Smooth muscle cell (in vitro differentiated cells): ENCODE measurements around the gene RPS4Y2. TPM values are rescaled to one million over a fixed set of nuclear protein-coding genes. Genes with fewer than 3 reads are reported as not detected.

Experiments used
- DNase-seq: peaks from one replicate; lab custom pipeline; 2025; ENCODE audit not compliant: unreplicated experiment; lab: John Stamatoyannopoulos, UW
- H2AFZ ChIP-seq: fragments of 200-600 bp; sonication (generic); 2 replicates; pipeline ENCODE4 v1.6.0; 2016; ENCODE audit warnings: antibody characterized with exemption, low read depth, mild to moderate bottlenecking
- H3F3A ChIP-seq: fragments of 200-600 bp; sonication (generic); 2 replicates; pipeline ENCODE4 v1.6.0; 2017; ENCODE audit warnings: antibody characterized with exemption, low read depth
- H3K27ac ChIP-seq: fragments of 200-600 bp; sonication (generic); 2 replicates; pipeline ENCODE4 v1.5.1; 2016; ENCODE audit warnings: low read depth, mild to moderate bottlenecking
- H3K27me3 ChIP-seq: fragments of 200-600 bp; sonication (generic); 2 replicates; pipeline ENCODE4 v1.6.1; 2016; ENCODE audit warnings: low read depth, mild to moderate bottlenecking
- H3K36me3 ChIP-seq: fragments of 200-600 bp; sonication (generic); 2 replicates; pipeline ENCODE4 v1.5.1; 2016; ENCODE audit warnings: low read depth
- H3K4me1 ChIP-seq: fragments of 200-600 bp; sonication (generic); 2 replicates; pipeline ENCODE4 v1.5.1; 2016; ENCODE audit warnings: low read depth
- H3K4me2 ChIP-seq: fragments of 200-600 bp; sonication (generic); 2 replicates; pipeline ENCODE4 v1.6.0; 2016; ENCODE audit warnings: mild to moderate bottlenecking
- H3K4me3 ChIP-seq: fragments of 200-600 bp; sonication (generic); 2 replicates; pipeline ENCODE4 v1.5.1; 2016; ENCODE audit warnings: mild to moderate bottlenecking
- H3K79me2 ChIP-seq: fragments of 200-600 bp; sonication (generic); 2 replicates; pipeline ENCODE4 v1.6.0; 2016; ENCODE audit warnings: low read depth, mild to moderate bottlenecking
- H3K9ac ChIP-seq: fragments of 200-600 bp; sonication (generic); 2 replicates; pipeline ENCODE4 v1.6.0; 2016; ENCODE audit warnings: low read depth
- H3K9me3 ChIP-seq: fragments of 200-600 bp; sonication (generic); replicated peaks from 2 replicates; pipeline ENCODE4 v1.5.1; 2016; ENCODE audit warnings: low read depth
- H4K20me1 ChIP-seq: fragments of 200-600 bp; sonication (generic); 2 replicates; pipeline ENCODE4 v1.6.0; 2016; ENCODE audit warnings: low read depth
- WGBS: methylation state at CpG from one replicate; pipeline ENCODE4 v1.1.7; 2016; ENCODE audit warnings: low lambda C conversion rate; 5-methylcytosine and 5-hydroxymethylcytosine counted together
- polyA plus RNA-seq: library from polyadenylated mRNA; unstranded; fragments of >200 nt; fragmentation: Nextera tagmentation; extraction: Ambion mirVana; gene quantifications from 2 replicates; pipeline ENCODE4 v1.2.1, GENCODE V29; 2016
- total RNA-seq: library from RNA; depleted of rRNA; stranded (reverse); fragments of >200 nt; gene quantifications from 2 replicates; pipeline ENCODE4 v1.2.3, GENCODE V29; 2014
- TF ChIP-seq, protein P1 (sequence below): fragments of 200-600 bp; sonication (generic); IDR thresholded peaks from 2 replicates; pipeline ENCODE4 v1.5.1; 2017; ENCODE audit warnings: borderline replicate concordance, mild to moderate bottlenecking, antibody characterized with exemption; ENCODE audit not compliant: insufficient read depth, poor library complexity, severe bottlenecking

The RPS4Y2 gene
- total and polyA plus RNA-seq, 2 experiments from 2014 or later: not detected

DNA sequence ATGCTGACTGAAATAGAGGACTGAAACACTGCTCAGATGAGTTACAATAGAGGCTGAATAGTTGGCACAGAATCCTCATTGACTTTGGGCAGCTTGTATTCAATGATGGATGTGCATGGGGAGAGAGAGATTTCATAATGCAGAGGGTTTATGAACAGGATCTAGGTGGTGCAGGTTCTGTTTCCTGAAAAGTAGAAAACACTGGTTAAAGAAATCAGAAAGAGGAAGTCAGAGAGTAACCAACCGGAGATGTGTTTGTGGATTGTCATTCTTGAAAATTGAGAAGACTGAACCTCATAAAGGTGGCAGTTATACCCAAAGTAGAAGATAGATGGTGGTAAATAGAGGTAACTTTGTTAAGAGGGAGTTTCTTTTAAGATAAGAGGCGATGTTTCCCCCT lies 8.0 kb downstream of the RPS4Y2 start:
- Histone ChIP-seq H3K4me3 (no peak overlapping the region), H3K27me3 (no peaks in the 10 kb centered on the region), H3K9ac (no peak overlapping the region), H3K36me3 (no peaks in the 10 kb centered on the region), H3K4me2 (no peak overlapping the region), H3K27ac (no peak overlapping the region), H3K79me2 (no peaks in the 10 kb centered on the region), H3F3A (no peaks in the 10 kb centered on the region), H2AFZ (no peak overlapping the region), H3K9me3 (no peaks in the 10 kb centered on the region), H3K4me1 (no peaks in the 10 kb centered on the region), H4K20me1 (no peaks in the 10 kb centered on the region)
- no CpG with 5 or more reads among the region's 2 CpGs for WGBS
- no peak for DNase-seq
- TF ChIP-seq, protein P1, sequence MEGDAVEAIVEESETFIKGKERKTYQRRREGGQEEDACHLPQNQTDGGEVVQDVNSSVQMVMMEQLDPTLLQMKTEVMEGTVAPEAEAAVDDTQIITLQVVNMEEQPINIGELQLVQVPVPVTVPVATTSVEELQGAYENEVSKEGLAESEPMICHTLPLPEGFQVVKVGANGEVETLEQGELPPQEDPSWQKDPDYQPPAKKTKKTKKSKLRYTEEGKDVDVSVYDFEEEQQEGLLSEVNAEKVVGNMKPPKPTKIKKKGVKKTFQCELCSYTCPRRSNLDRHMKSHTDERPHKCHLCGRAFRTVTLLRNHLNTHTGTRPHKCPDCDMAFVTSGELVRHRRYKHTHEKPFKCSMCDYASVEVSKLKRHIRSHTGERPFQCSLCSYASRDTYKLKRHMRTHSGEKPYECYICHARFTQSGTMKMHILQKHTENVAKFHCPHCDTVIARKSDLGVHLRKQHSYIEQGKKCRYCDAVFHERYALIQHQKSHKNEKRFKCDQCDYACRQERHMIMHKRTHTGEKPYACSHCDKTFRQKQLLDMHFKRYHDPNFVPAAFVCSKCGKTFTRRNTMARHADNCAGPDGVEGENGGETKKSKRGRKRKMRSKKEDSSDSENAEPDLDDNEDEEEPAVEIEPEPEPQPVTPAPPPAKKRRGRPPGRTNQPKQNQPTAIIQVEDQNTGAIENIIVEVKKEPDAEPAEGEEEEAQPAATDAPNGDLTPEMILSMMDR: no peak

DNA sequence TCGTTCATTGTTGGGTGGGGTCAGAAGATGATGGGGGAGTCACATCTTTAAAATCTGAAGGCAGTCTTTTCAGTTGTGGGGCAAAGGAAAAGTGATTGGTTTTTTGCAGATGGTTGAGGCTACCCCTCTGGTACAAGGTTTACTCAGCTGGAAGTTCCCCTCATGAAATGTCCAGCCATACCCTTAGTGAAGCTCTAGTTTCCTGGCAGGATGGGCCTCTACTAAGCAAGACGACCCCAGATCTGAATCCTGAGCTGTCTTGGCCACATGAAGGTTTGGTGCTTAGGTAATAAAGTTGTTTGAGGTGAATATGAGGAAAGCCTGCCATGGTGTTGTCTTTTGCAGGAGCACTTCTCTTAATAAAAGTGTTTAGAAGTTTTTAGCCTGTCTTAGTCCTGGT lies 9.2 kb downstream of the RPS4Y2 start:
- no peaks in the 10 kb centered on the region for H3K4me1 ChIP-seq
- no CpG with 5 or more reads among the region's 2 CpGs for WGBS
- no peak overlapping the region for H2AFZ ChIP-seq
- H3K27me3 ChIP-seq: no peaks in the 10 kb centered on the region
- H4K20me1 ChIP-seq: no peaks in the 10 kb centered on the region
- H3K4me2 ChIP-seq: no peak overlapping the region
- no peaks in the 10 kb centered on the region for H3K9me3 ChIP-seq
- no peak overlapping the region for H3K9ac ChIP-seq
- no peak for DNase-seq
- TF ChIP-seq, protein P1: no peak
- no peak overlapping the region for H3K4me3 ChIP-seq
- H3K27ac ChIP-seq: no peak overlapping the region
- H3F3A ChIP-seq: no peaks in the 10 kb centered on the region
- H3K36me3 ChIP-seq: no peaks in the 10 kb centered on the region
- no peaks in the 10 kb centered on the region for H3K79me2 ChIP-seq

DNA sequence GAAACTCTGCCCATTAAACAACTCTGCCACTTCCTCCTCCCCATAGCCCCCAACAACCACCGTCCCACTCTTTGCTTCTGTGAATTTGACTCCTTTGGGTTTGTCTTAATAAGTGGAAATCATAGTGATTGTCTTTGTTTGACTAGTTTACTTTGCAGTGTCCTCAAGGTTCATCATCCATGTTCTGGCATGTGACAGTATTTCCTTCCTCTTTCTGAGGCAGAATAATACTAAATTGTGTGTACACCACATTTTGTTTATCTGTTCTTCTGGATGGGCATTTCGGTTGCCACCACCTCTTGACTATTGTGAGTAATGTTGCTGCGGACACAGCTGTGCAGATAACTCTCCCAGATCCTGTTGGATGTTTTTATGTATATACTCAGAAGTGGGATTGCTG lies 14.8 kb downstream of the RPS4Y2 start:
- Histone ChIP-seq H3K27ac (no peak overlapping the region), H3F3A (no peaks in the 10 kb centered on the region), H3K9me3 (no peaks in the 10 kb centered on the region), H3K79me2 (no peaks in the 10 kb centered on the region), H3K36me3 (no peaks in the 10 kb centered on the region), H3K4me2 (no peak overlapping the region), H4K20me1 (no peaks in the 10 kb centered on the region), H3K27me3 (no peaks in the 10 kb centered on the region), H2AFZ (no peak overlapping the region), H3K9ac (no peak overlapping the region), H3K4me3 (no peak overlapping the region), H3K4me1 (no peaks in the 10 kb centered on the region)
- WGBS: no CpG with 5 or more reads among the region's 3 CpGs
- DNase-seq: no peak
- TF ChIP-seq, protein P1: no peak

DNA sequence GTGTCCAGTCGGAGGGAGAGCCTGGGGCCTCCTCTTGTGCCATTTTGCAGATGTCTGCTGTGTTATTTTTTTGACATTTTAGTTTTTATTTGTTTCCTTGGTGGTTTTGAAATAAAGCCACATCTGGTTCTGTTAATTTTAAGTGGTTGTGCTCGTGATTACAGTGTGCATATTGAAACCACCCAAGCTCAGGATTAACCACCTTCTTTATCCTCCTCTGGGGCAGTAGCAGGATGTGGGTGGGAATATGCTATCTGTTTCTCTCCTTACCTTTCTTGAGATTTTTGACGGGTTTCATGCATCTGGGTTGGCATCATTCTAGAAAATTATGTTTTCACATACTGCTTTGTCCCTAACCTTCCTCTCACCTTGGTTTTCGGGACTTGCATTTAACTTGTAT lies 20.2 kb downstream of the RPS4Y2 start:
- WGBS: no CpG with 5 or more reads among the region's 4 CpGs

More for the DNA sequence above, 20.2 kb downstream of the RPS4Y2 start:
- Histone ChIP-seq H3K27me3 (no peaks in the 10 kb centered on the region), H3F3A (no peaks in the 10 kb centered on the region), H3K36me3 (no peaks in the 10 kb centered on the region), H3K79me2 (no peaks in the 10 kb centered on the region), H3K9ac (no peak overlapping the region), H4K20me1 (no peaks in the 10 kb centered on the region), H3K9me3 (no peaks in the 10 kb centered on the region), H2AFZ (no peak overlapping the region), H3K4me2 (no peak overlapping the region), H3K27ac (no peak overlapping the region), H3K4me3 (no peak overlapping the region), H3K4me1 (no peaks in the 10 kb centered on the region)
- TF ChIP-seq, protein P1: no peak
- DNase-seq: no peak
